GM12878 (cell line): ENCODE results near the gene UBE2E2. TPM values are rescaled to one million over a fixed set of nuclear protein-coding genes. Genes with fewer than 3 reads are reported as not detected.

ENCODE experiments used
- ATAC-seq: fragments of 200-7000 bp; cut with Tn5 transposase; 3 replicates; pipeline ENCODE4 v1.9.1; 2020; ENCODE audit warnings: mild to moderate bottlenecking, moderate library complexity
- BruUV-seq: library from RNA; stranded (reverse); fragments of 400-500 nt; replicated peaks from 2 replicates; lab custom pipeline; 2021; lab: Mats Ljungman, UMichigan
- CTCF ChIA-PET: fragments of 300-600 bp; sonication (Branson Sonifier 250); formaldehyde crosslinking; extraction: SDS; loops from one replicate; lab custom pipeline; 2021; ENCODE audit warnings: inconsistent platforms; lab: Yijun Ruan, JAX
- POLR2A ChIA-PET: fragments of 350-600 bp; formaldehyde crosslinking; extraction: SDS; loops from one replicate; lab custom pipeline; 2021; ENCODE audit warnings: inconsistent platforms; lab: Charles Lee
- RAD21 ChIA-PET: fragments of 300-600 bp; sonication (Branson Sonifier 250); formaldehyde crosslinking; loops from one replicate; lab custom pipeline; 2023; ENCODE audit warnings: antibody characterized with exemption; ENCODE audit not compliant: unreplicated experiment; lab: Charles Lee
- SMC1A ChIA-PET: fragments of 300-600 bp; sonication (Branson Sonifier 250); formaldehyde crosslinking; loops from one replicate; lab custom pipeline; 2023; ENCODE audit not compliant: unreplicated experiment, uncharacterized antibody; lab: Charles Lee
- DNase-seq: peaks from one replicate; pipeline ENCODE4 v3.0.0-alpha.2; 2011; ENCODE audit warnings: low read depth, low spot score
- FAIRE-seq: peaks from 3 replicates; lab custom pipeline; 2011; peaks lifted over from hg19 to GRCh38; lab: Jason Lieb, UNC
- H2AFZ ChIP-seq: 2 replicates; pipeline ENCODE4 v1.6.0; 2011; ENCODE audit warnings: low read depth, low read length, control low read depth; ENCODE audit not compliant: control insufficient read depth
- H3K27ac ChIP-seq: 2 replicates; pipeline ENCODE4 v1.5.1; 2011; ENCODE audit warnings: control low read depth; ENCODE audit not compliant: control insufficient read depth, insufficient read depth
- H3K27me3 ChIP-seq, 2 experiments: replicated peaks in 1 of 2; 2 replicates each; pipeline versions ENCODE4 v1.6.0 to v1.6.1; 2011; ENCODE audit warnings: low read length in 1 of 2; ENCODE audit not compliant: control insufficient read depth in 2 of 2, insufficient read depth in 2 of 2
- H3K36me3 ChIP-seq, 2 experiments: 2 replicates each; pipeline ENCODE4 v1.5.1; 2011; ENCODE audit warnings: low read length in 1 of 2; ENCODE audit not compliant: control insufficient read depth in 2 of 2, insufficient read depth in 2 of 2
- H3K4me1 ChIP-seq: 2 replicates; pipeline ENCODE4 v1.6.1; 2011; ENCODE audit warnings: mild to moderate bottlenecking, low read length, moderate library complexity, mixed read lengths; ENCODE audit not compliant: control insufficient read depth, insufficient read depth
- H3K4me2 ChIP-seq: 2 replicates; pipeline ENCODE4 v1.6.0; 2011; ENCODE audit warnings: control low read depth; ENCODE audit not compliant: control insufficient read depth, insufficient read depth
- H3K4me3 ChIP-seq: fragments of 200-600 bp; sonication (generic); 2 replicates; pipeline ENCODE4 v1.5.1; 2016
- H3K79me2 ChIP-seq: 2 replicates; pipeline ENCODE4 v1.6.0; 2011; ENCODE audit warnings: low read length; ENCODE audit not compliant: control insufficient read depth, insufficient read depth
- H3K9ac ChIP-seq: 2 replicates; pipeline ENCODE4 v1.8.0; 2011; ENCODE audit warnings: low read length, control low read depth, mixed read lengths; ENCODE audit not compliant: control insufficient read depth, insufficient read depth
- H3K9me3 ChIP-seq: replicated peaks from 3 replicates; pipeline ENCODE4 v1.5.1; 2011; ENCODE audit warnings: mild to moderate bottlenecking, low read length; ENCODE audit not compliant: control insufficient read depth, insufficient read depth
- H4K20me1 ChIP-seq: 2 replicates; pipeline ENCODE4 v1.6.0; 2011; ENCODE audit not compliant: control insufficient read depth, insufficient read depth
- BHLHE40 ChIP-seq, 2 experiments: fragments of 450-650 bp in 1 of 2; IDR thresholded peaks; 2 replicates each; pipeline ENCODE4 v1.6.1; 2011 to 2017; ENCODE audit warnings: low read depth in 2 of 2, borderline replicate concordance in 1 of 2, improper control_type of control experiment in 1 of 2, low read length in 1 of 2, mild to moderate bottlenecking in 1 of 2
- FOS ChIP-seq: IDR thresholded peaks from 3 replicates; pipeline ENCODE4 v1.6.1; 2011; ENCODE audit warnings: borderline replicate concordance; ENCODE audit not compliant: insufficient read length; ENCODE audit errors: extremely low read depth
- KAT2A ChIP-seq: conservative IDR thresholded peaks from 2 replicates; pipeline ENCODE4 v1.6.1; 2011; ENCODE audit warnings: low read depth, low read length; ENCODE audit not compliant: control insufficient read depth
- NFYA ChIP-seq: IDR thresholded peaks from 2 replicates; pipeline ENCODE4 v1.6.1; 2011; ENCODE audit warnings: low read depth, mild to moderate bottlenecking, low read length, improper control_type of control experiment, borderline replicate concordance
- NR2C2 ChIP-seq: IDR thresholded peaks from 2 replicates; pipeline ENCODE4 v1.6.1; 2011; ENCODE audit warnings: borderline replicate concordance, low read depth; ENCODE audit not compliant: control insufficient read depth, insufficient read length
- RB1 ChIP-seq: fragments of 450-650 bp; formaldehyde crosslinking; IDR thresholded peaks from 2 replicates; pipeline ENCODE4 v1.6.1; 2017; ENCODE audit warnings: mild to moderate bottlenecking, borderline replicate concordance
- RELA ChIP-seq: fragments of 450-650 bp; IDR thresholded peaks from 2 replicates; pipeline ENCODE4 v1.8.0; 2014; ENCODE audit warnings: borderline replicate concordance; ENCODE audit not compliant: partially characterized antibody
- SRF ChIP-seq, 2 experiments: IDR thresholded peaks; 2 replicates each; pipeline ENCODE4 v1.6.1; 2011; ENCODE audit warnings: low read depth in 2 of 2, low read length in 2 of 2, mild to moderate bottlenecking in 1 of 2, moderate library complexity in 1 of 2
- TCF7 ChIP-seq: IDR thresholded peaks from 2 replicates; pipeline ENCODE4 v1.6.1; 2014; ENCODE audit warnings: antibody characterized with exemption, borderline replicate concordance
- YBX1 ChIP-seq: fragments of 450-650 bp; IDR thresholded peaks from 2 replicates; pipeline ENCODE4 v1.6.1; 2016; ENCODE audit warnings: antibody characterized with exemption
- WGBS: methylation state at CpG from one replicate; pipeline ENCODE4 v1.1.6; 2016; ENCODE audit warnings: low lambda C conversion rate; ENCODE audit not compliant: insufficient replicate concordance, insufficient coverage; ENCODE audit errors: missing lambda C conversion rate; 5-methylcytosine and 5-hydroxymethylcytosine counted together
- in situ Hi-C: fragments of 300-500 bp; cut with MboI; formaldehyde crosslinking; loops from 9 replicates; pipeline ENCODE4 v1.14.3; 2018; ENCODE audit warnings: mixed read lengths
- intact Hi-C: fragments of 100-400 bp; cut with micrococcal nuclease; formaldehyde crosslinking; loops from one replicate; pipeline ENCODE4 v1.14.2; 2022; ENCODE audit not compliant: unreplicated experiment
- polyA plus RNA-seq, 11 experiments: library from polyadenylated mRNA; depleted of rRNA in 4 of 11; unstranded in 6 of 11; stranded (reverse) in 5 of 11; fragments of >200 nt; fragmentation: Nextera tagmentation in 4 of 11; fragmentation: Illumina TruSeq in 1 of 11; extraction: Ambion mirVana in 4 of 11; extraction: Trizol in 1 of 11; gene quantifications; 1 replicate in 1 of 11; 2 replicates in 10 of 11; pipeline versions ENCODE4 v1.2.1 to v1.2.3, GENCODE V29; 2011 to 2016; ENCODE audit warnings: inconsistent platforms in 2 of 11, missing spikeins in 2 of 11, low read depth in 1 of 11
- total RNA-seq, 4 experiments: library from RNA; depleted of rRNA in 3 of 4; stranded (reverse); fragments of >200 nt in 3 of 4; fragmentation: Illumina TruSeq in 1 of 4; extraction: Trizol in 1 of 4; gene quantifications; 2 replicates each; pipeline versions ENCODE4 v1.2.1 to v1.2.3, GENCODE V29; 2013 to 2021

The UBE2E2 gene
- total and polyA plus RNA-seq, 10 of the 15 experiments (the other 5 are each of a cell fraction or from before 2014, with no cell fraction given) = 8.7 to 71.0 (median 36.4) TPM

DNA sequence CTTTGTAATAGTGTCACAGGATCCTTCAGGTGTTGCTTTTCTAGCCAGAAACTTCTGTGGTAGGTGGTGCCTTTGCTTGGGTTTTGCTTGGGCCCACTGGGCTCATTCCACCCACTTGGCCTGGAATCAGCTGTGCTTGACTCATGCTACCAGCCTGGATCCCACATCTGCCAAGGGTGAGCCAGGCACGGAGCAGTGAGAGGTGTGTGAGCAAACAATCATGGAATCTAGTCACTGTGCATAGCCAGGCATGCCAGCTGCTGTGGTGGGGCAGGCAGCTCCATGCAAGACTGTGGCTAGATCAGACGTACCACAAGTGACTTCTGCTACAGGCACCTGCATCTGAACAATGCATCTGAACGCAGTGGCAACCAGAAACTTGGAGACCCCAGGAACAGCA, 275.9 kb downstream of the UBE2E2 start:
- intact Hi-C loops = no loop called here
- BruUV-seq = no TSS peak
- no peak for FAIRE-seq

GRCh38 chr3:23479615-23480328, 276.6 kb downstream of the UBE2E2 start:
- RAD21 ChIA-PET = interaction anchor here (0.6 to 0.7 kb wide), 2 partner anchors 102 to 443 kb away, joined by 3 read pairs; no protein-coding TSS in a partner anchor

More for the DNA sequence above, 275.9 kb downstream of the UBE2E2 start:
- 83% methylated on average over 3 of the region's 3 CpGs for whole genome bisulfite sequencing
- POLR2A ChIA-PET = interaction anchor here (0.7 to 1.5 kb wide), 2 partner anchors 13 to 39 kb away, joined by 3 to 4 read pairs; no protein-coding TSS in a partner anchor
- no peak overlapping the region for H2AFZ ChIP-seq
- no peaks in the 10 kb centered on the region; a peak in 1 of 4 replicates for H3K36me3 ChIP-seq
- ATAC-seq = no peak
- TF ChIP-seq FOS (no peak), KAT2A (no peak), RB1 (no peak), NFYA (no peak), TCF7 (no peak), NR2C2 (no peak), SRF (IDR thresholded peaks at IDR 0.05; ENCODE audit: low read depth in 2 of 2, low read length in 2 of 2) (no peak)
- in situ Hi-C loops = no loop called here
- RAD21 ChIA-PET = interaction anchor here (0.6 to 0.7 kb wide), 2 partner anchors 102 to 444 kb away, joined by 3 read pairs; no protein-coding TSS in a partner anchor
- no peaks in the 10 kb centered on the region for H4K20me1 ChIP-seq
- H3K79me2 ChIP-seq = no peaks in the 10 kb centered on the region
- H3K4me2 ChIP-seq = no peak overlapping the region
- no peak for DNase-seq
- no peak overlapping the region for H3K4me3 ChIP-seq
- 0 out of 2 replicates have a peak, but pooled peaks cover 4% of the 10 kb centered on the region for H3K4me1 ChIP-seq
- SMC1A ChIA-PET = interaction anchor here (1.6 kb wide), 1 partner anchor 274 kb away, joined by 3 read pairs; no protein-coding TSS in a partner anchor
- CTCF ChIA-PET = interaction anchor here (1.4 kb wide), 1 partner anchor 48 kb away, joined by 4 read pairs; no protein-coding TSS in a partner anchor
- no peaks in the 10 kb centered on the region for H3K27me3 ChIP-seq
- H3K9ac ChIP-seq = no peak overlapping the region
- H3K27ac ChIP-seq = no peak overlapping the region
- H3K9me3 ChIP-seq = peaks cover 22% of the 10 kb centered on the region; the same call in 2 of the 3 replicates

More at GRCh38 chr3:23479615-23480328, 276.6 kb downstream of the UBE2E2 start:
- Histone ChIP-seq H3K27ac (no peak overlapping the region), H3K27me3 (no peaks in the 10 kb centered on the region), H4K20me1 (no peaks in the 10 kb centered on the region), H3K36me3 (no peaks in the 10 kb centered on the region; a peak in 1 of 4 replicates), H3K9ac (no peak overlapping the region), H3K4me1 (0 out of 2 replicates have a peak, but pooled peaks cover 4% of the 10 kb centered on the region)
- intact Hi-C loops = no loop called here
- DNase-seq (no peak), FAIRE-seq (no peak), ATAC-seq (no peak)
- CTCF ChIA-PET = interaction anchor here (1.4 kb wide), 1 partner anchor 48 kb away, joined by 4 read pairs; no protein-coding TSS in a partner anchor
- SMC1A ChIA-PET = interaction anchor here (1.6 kb wide), 1 partner anchor 274 kb away, joined by 3 read pairs; no protein-coding TSS in a partner anchor
- no TSS peak for BruUV-seq
- no peak for TF ChIP-seq YBX1
- TF ChIP-seq RELA = no peak
- no peak for TF ChIP-seq RB1
- TF ChIP-seq BHLHE40 (IDR thresholded peaks at IDR 0.05; ENCODE audit: borderline replicate concordance in 1 of 2, low read depth in 2 of 2, low read length in 1 of 2) = no peak
- TF ChIP-seq, all 136 proteins: peak for 0
- in situ Hi-C loops = no loop called here
- POLR2A ChIA-PET = interaction anchor here (0.7 to 1.5 kb wide), 2 partner anchors 13 to 40 kb away, joined by 3 to 4 read pairs; no protein-coding TSS in a partner anchor
- Histone ChIP-seq H3K4me3 (no peak overlapping the region), H3K79me2 (no peaks in the 10 kb centered on the region), H3K9me3 (peaks cover 22% of the 10 kb centered on the region; the same call in 2 of the 3 replicates), H3K4me2 (no peak overlapping the region), H2AFZ (no peak overlapping the region)
- 92% methylated on average over 7 of the region's 7 CpGs for WGBS
